GM19395 (cell line): ENCODE results near the gene CENPO.
"Not testable (repeated sequence)": the region's sequence is repeated elsewhere in the genome, so short reads cannot be mapped to it uniquely, and the experiment has no call there.

Source experiments
- ATAC-seq: cut with Tn5 transposase; IDR thresholded peaks from one replicate; pipeline ENCODE4 v1.9.1; 2021; ENCODE audit warnings: mild to moderate bottlenecking, moderate library complexity; ENCODE audit not compliant: unreplicated experiment

The CENPO gene

GRCh38 chr2:24822049-24822706, 29.0 kb downstream of the CENPO start:
- no peak for ATAC-seq

GRCh38 chr2:24824071-24824588, 30.9 kb downstream of the CENPO start:
- ATAC-seq, result no peak

GRCh38 chr2:24824966-24825882, 32.0 kb downstream of the CENPO start:
- ATAC-seq, result no peak

GRCh38 chr2:24825883-24826772, 32.9 kb downstream of the CENPO start:
- no peak for ATAC-seq

- no peak for ATAC-seq
These were observed 33.5 kb downstream of the CENPO start for GRCh38 chr2:24826773-24827145.

GRCh38 chr2:24827321-24828237, 34.4 kb downstream of the CENPO start:
- peak; percentile 80 for ATAC-seq

GRCh38 chr2:24828238-24828996, 35.2 kb downstream of the CENPO start:
- ATAC-seq, result no peak

GRCh38 chr2:24830351-24830750, 37.1 kb downstream of the CENPO start:
- no peak for ATAC-seq

GRCh38 chr2:24830786-24831185, 37.6 kb downstream of the CENPO start:
- ATAC-seq, result no peak

- no peak for ATAC-seq
These were observed 38.2 kb downstream of the CENPO start for GRCh38 chr2:24831221-24832072.

- ATAC-seq, result no peak
These were observed 38.8 kb downstream of the CENPO start for GRCh38 chr2:24832073-24832461.

GRCh38 chr2:24832521-24832920, 39.3 kb downstream of the CENPO start:
- ATAC-seq, result no peak

GRCh38 chr2:24832931-24833701, 39.9 kb downstream of the CENPO start:
- no peak for ATAC-seq

GRCh38 chr2:24833821-24834732, 40.9 kb downstream of the CENPO start:
- ATAC-seq, result no peak

- no peak for ATAC-seq
These were observed 41.6 kb downstream of the CENPO start for GRCh38 chr2:24834733-24835395.

GRCh38 chr2:24835411-24835810, 42.2 kb downstream of the CENPO start:
- not testable (repeated sequence) for ATAC-seq
